HUES6 (cell line): ENCODE data around the gene USP6.
"Not testable (repeated sequence)": the region's sequence is repeated elsewhere in the genome, so short reads cannot be mapped to it uniquely, and the experiment has no call there.

Source experiments
- H3K27ac ChIP-seq: 2 replicates; pipeline ENCODE4 v1.7.0; 2013; ENCODE audit warnings: low read depth, mild to moderate bottlenecking, low read length, inconsistent platforms
- H3K27me3 ChIP-seq: 2 replicates; pipeline ENCODE4 v1.6.1; 2013; ENCODE audit warnings: low read length; ENCODE audit not compliant: control insufficient read depth, insufficient read depth
- H3K36me3 ChIP-seq: 2 replicates; pipeline ENCODE4 v1.6.1; 2013; ENCODE audit warnings: low read length; ENCODE audit not compliant: control insufficient read depth, insufficient read depth
- H3K4me1 ChIP-seq: 2 replicates; pipeline ENCODE4 v1.6.1; 2013; ENCODE audit warnings: low read length; ENCODE audit not compliant: control insufficient read depth, insufficient read depth
- H3K4me3 ChIP-seq: 2 replicates; pipeline ENCODE4 v1.5.1; 2013; ENCODE audit warnings: low read depth, low read length
- H3K9ac ChIP-seq: one replicate; pipeline ENCODE4 v1.6.1; 2013; ENCODE audit warnings: mild to moderate bottlenecking, low read length
- H3K9me3 ChIP-seq: 2 replicates; pipeline ENCODE4 v1.6.1; 2013; ENCODE audit warnings: low read depth, low read length; ENCODE audit not compliant: control insufficient read depth, insufficient read depth

Gene USP6

GRCh38 chr17:5130687-5131086, 14.9 kb downstream of the USP6 start:
- H3K9ac ChIP-seq, H3K9me3 ChIP-seq, H3K36me3 ChIP-seq, H3K27ac ChIP-seq, H3K4me3 ChIP-seq, H3K27me3 ChIP-seq, H3K4me1 ChIP-seq: not testable (repeated sequence)

GRCh38 chr17:5131146-5131715, 15.4 kb downstream of the USP6 start:
- Histone ChIP-seq H3K27me3 (no peaks in the 10 kb centered on the region), H3K27ac (no peak overlapping the region)

GRCh38 chr17:5131799-5132502, 16.1 kb downstream of the USP6 start:
- not testable (repeated sequence) for H3K9me3 ChIP-seq, H3K9ac ChIP-seq, H3K4me3 ChIP-seq, H3K27ac ChIP-seq, H3K27me3 ChIP-seq, H3K36me3 ChIP-seq, H3K4me1 ChIP-seq

More at GRCh38 chr17:5131146-5131715, 15.4 kb downstream of the USP6 start:
- H3K9ac ChIP-seq: no peak overlapping the region
- no peaks in the 10 kb centered on the region for H3K36me3 ChIP-seq
- H3K9me3 ChIP-seq: no peaks in the 10 kb centered on the region
- H3K4me3 ChIP-seq: no peak overlapping the region
- H3K4me1 ChIP-seq: no peaks in the 10 kb centered on the region

- H3K9me3 ChIP-seq, H3K4me1 ChIP-seq, H3K9ac ChIP-seq, H3K27me3 ChIP-seq, H3K27ac ChIP-seq, H3K36me3 ChIP-seq, H3K4me3 ChIP-seq: not testable (repeated sequence)
Observed at GRCh38 chr17:5132503-5133225, 16.8 kb downstream of the USP6 start.

GRCh38 chr17:5133311-5133710, 17.5 kb downstream of the USP6 start:
- Histone ChIP-seq H3K27ac (no peak overlapping the region), H3K4me3 (no peak overlapping the region), H3K4me1 (no peaks in the 10 kb centered on the region), H3K27me3 (no peaks in the 10 kb centered on the region), H3K36me3 (no peaks in the 10 kb centered on the region), H3K9ac (no peak overlapping the region), H3K9me3 (no peaks in the 10 kb centered on the region)

- H3K36me3 ChIP-seq, H3K9ac ChIP-seq, H3K4me1 ChIP-seq: not testable (repeated sequence)
Observed at GRCh38 chr17:5133961-5134360, 18.1 kb downstream of the USP6 start.

GRCh38 chr17:5134571-5134970, 18.7 kb downstream of the USP6 start:
- not testable (repeated sequence) for H3K9ac ChIP-seq, H3K4me1 ChIP-seq, H3K36me3 ChIP-seq, H3K27ac ChIP-seq, H3K9me3 ChIP-seq, H3K4me3 ChIP-seq, H3K27me3 ChIP-seq

More at GRCh38 chr17:5133961-5134360, 18.1 kb downstream of the USP6 start:
- not testable (repeated sequence) for H3K4me3 ChIP-seq, H3K27ac ChIP-seq, H3K27me3 ChIP-seq, H3K9me3 ChIP-seq

GRCh38 chr17:5135131-5135712, 19.4 kb downstream of the USP6 start:
- H3K27me3 ChIP-seq, H3K9ac ChIP-seq, H3K4me3 ChIP-seq, H3K4me1 ChIP-seq, H3K27ac ChIP-seq, H3K36me3 ChIP-seq, H3K9me3 ChIP-seq: not testable (repeated sequence)

GRCh38 chr17:5135726-5136579, 20.1 kb downstream of the USP6 start:
- Histone ChIP-seq H3K4me1 (no peaks in the 10 kb centered on the region), H3K36me3 (no peaks in the 10 kb centered on the region), H3K27me3 (no peaks in the 10 kb centered on the region), H3K4me3 (no peak overlapping the region), H3K27ac (no peak overlapping the region), H3K9me3 (no peaks in the 10 kb centered on the region), H3K9ac (no peak overlapping the region)

GRCh38 chr17:5136580-5137412, 21.0 kb downstream of the USP6 start:
- H3K4me1 ChIP-seq, H3K27ac ChIP-seq, H3K27me3 ChIP-seq, H3K9me3 ChIP-seq, H3K36me3 ChIP-seq, H3K9ac ChIP-seq, H3K4me3 ChIP-seq: not testable (repeated sequence)
